Gastroesophageal sphincter (tissue), 3 donors: ENCODE results near the gene POP4.

ENCODE experiments used
- CTCF ChIP-seq, 4 experiments: fragments of 200-600 bp in 2 of 4; fragments of 450-650 bp in 2 of 4; sonication (generic) in 1 of 4; IDR thresholded peaks; one replicate each; pipeline ENCODE4 v1.5.1; 2017 to 2019; ENCODE audit warnings: antibody characterized with exemption in 4 of 4, mild to moderate bottlenecking in 2 of 4, moderate library complexity in 2 of 4
- EP300 ChIP-seq: sonication (generic); formaldehyde crosslinking; IDR thresholded peaks from one replicate; pipeline ENCODE4 v1.6.1; 2017; ENCODE audit warnings: antibody characterized with exemption, mild to moderate bottlenecking
- POLR2A ChIP-seq, 2 donors: fragments of 450-650 bp; IDR thresholded peaks; one replicate each; pipeline ENCODE4 v1.6.1; 2017; ENCODE audit warnings: antibody characterized with exemption in 2 of 2, mild to moderate bottlenecking in 2 of 2, moderate library complexity in 1 of 2
- POLR2AphosphoS5 ChIP-seq: sonication (generic); formaldehyde crosslinking; IDR thresholded peaks from one replicate; pipeline ENCODE4 v1.6.1; 2017; ENCODE audit warnings: antibody characterized with exemption

DNA sequence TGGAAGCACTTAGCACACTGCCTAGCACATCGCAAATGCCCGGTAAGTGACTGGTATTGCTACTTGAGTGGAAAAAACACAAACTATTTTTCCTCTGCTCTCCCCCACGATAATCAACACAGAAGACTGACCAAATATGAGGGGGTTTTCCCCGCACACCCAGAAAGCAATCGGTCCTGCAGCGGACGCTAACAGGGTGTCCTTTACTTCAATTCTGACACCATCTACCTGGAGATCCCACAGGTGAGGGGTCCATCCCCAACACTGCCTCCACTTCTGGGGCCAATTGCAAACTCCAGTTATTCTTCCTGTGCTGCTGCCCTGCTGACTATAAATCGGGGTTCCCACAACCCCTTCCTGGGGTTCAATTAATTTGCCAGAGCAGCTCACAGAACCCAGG is 33.0 kb downstream of the POP4 start:
- TF ChIP-seq CTCF (IDR thresholded peaks at IDR 0.05): no peak
- no peak for TF ChIP-seq POLR2A (IDR thresholded peaks at IDR 0.05)
- no peak for TF ChIP-seq EP300
- no peak for TF ChIP-seq POLR2AphosphoS5
